Left kidney (tissue), 2 donors: ENCODE results near the gene MRPL12. TPM values are rescaled to one million over a fixed set of nuclear protein-coding genes. Genes with fewer than 3 reads are reported as not detected.

ENCODE experiments used
- DNase-seq: peaks from one replicate; pipeline ENCODE4 v3.0.0-alpha.2; 2013
- polyA plus RNA-seq: library from polyadenylated mRNA; unstranded; fragments of 120-200 nt; gene quantifications from one replicate; pipeline ENCODE4 v1.2.1, GENCODE V29; 2013; ENCODE audit not compliant: insufficient read length

MRPL12 gene
- polyA plus RNA-seq, 1 donor: 34.1 TPM

DNA sequence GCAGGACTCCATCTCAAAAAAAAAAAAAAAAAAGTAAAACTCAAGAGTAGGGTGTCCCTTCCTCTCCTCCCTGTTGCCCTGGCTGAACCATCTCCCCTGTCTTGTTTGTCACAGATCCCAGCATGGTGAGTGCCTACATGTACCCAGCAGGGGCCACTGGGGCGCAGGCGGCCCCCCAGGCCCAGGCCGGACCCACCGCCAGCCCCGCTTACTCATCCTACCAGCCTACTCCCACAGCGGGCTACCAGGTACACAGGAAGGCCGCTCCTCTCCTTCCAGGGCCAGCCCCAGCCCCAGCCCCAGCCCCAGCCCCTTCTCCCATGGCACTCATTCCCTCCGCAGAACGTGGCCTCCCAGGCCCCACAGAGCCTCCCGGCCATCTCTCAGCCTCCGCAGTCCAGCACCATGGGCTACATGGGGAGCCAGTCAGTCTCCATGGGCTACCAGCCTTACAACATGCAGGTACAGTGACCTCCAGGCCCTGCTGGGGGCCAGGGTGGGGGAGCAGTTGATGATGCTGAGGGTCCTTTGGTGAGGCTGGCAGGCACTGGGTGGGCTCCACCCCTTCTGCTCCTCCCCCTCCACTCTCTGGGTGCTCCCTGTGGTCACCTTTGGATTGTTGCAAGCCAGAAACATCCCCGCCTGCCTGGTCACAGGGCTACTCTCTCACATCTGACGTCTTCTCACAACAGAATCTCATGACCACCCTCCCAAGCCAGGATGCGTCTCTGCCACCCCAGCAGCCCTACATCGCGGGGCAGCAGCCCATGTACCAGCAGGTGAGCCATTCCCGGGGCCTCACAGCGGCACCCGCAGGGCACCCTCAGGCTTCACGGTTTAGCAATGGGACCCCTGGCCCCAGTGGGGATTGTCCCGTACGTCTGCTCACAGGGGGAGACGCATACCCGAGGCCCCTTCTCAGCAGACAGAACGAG, 2.5 kb upstream of the MRPL12 start:
- no peak for DNase-seq

DNA sequence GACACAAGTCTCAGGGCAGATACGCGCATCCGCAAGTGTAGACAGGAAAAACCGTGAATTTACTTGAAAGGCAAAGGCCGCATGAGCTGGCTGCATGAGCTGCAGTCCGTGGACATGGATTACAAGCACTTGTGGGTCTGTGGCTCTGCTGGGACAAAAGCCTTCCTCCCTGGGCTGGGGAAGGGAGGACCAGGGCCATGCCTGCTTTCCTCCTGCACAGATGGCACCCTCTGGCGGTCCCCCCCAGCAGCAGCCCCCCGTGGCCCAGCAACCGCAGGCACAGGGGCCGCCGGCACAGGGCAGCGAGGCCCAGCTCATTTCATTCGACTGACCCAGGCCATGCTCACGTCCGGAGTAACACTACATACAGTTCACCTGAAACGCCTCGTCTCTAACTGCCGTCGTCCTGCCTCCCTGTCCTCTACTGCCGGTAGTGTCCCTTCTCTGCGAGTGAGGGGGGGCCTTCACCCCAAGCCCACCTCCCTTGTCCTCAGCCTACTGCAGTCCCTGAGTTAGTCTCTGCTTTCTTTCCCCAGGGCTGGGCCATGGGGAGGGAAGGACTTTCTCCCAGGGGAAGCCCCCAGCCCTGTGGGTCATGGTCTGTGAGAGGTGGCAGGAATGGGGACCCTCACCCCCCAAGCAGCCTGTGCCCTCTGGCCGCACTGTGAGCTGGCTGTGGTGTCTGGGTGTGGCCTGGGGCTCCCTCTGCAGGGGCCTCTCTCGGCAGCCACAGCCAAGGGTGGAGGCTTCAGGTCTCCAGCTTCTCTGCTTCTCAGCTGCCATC, 1.7 kb upstream of the MRPL12 start:
- DNase-seq: no peak

DNA sequence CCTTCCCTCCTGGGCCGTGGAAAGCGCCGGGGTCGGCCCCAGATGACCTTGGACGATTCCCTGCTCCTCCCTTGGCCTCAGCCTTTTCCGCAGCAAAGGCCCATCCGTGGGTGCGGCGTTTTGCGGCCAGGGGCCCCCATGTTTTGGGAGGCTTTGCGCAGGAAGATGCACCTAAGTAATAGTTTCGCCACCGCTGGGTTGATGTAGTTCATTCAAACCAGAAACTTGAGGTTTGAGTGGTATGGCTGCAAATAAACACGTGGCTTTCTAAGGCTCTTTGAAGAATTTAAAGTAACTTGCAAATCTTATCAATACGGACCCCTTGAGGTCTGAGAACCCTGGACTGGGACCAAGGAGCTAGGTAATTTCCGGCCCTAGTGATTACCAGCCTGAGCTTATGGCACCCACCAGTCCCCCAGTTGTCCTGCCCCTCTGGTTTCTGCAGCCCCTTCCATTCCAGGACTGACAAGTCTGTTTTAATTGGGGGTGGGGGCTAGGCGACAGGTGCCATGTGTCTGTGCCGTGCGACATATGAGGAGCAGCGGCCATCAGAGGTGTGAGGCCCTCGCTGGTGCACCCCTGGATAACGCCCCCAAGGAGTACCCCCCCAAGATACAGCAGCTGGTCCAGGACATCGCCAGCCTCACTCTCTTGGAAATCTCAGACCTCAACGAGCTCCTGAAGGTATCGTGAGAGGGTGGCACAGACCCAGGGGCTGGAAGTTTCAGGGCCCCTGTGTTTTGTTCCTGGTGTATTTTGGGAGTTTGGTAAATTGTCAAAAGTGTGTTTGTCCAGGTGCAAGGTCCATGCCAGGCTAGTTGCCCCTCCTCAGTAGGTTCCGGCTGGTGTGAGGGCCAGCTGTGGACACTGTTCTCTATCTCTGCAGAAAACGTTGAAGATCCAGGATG, 834 bp downstream of the MRPL12 start:
- DNase-seq: no peak

DNA sequence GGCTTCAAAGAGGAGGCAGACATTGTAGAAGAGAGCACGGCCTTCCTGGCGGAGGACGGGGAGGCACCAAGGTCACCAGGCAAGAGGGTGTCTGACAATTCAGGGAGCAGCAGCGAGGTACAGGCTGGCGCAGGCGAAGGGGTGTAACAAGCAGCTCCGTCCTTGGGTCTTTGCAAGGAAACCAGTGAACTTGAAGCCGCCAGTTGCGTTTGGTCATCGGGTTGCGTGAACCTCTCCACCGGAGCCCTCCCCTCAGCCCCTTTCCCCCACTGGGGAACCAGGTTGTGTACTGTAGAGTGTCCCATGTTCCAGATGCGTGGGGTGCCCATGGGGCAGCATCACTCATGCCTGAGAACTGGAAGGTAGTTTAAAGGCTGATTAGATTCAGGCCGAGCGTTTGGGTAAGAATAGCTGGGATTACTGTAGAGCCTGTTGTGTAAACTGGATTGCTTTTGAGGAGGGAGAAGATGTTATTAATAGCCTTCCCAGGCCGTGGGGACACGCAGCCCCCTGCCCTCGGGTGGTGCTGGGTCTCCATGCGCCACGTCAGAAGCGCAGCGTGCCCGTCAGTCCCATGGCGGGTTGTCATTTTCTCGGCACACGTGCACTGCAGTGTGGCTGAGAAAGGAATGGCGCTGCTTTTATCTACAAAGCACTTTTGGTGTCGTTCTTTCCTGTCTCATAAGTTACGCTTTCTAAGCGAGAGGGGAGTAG, 2.5 kb downstream of the MRPL12 start:
- no peak for DNase-seq

DNA sequence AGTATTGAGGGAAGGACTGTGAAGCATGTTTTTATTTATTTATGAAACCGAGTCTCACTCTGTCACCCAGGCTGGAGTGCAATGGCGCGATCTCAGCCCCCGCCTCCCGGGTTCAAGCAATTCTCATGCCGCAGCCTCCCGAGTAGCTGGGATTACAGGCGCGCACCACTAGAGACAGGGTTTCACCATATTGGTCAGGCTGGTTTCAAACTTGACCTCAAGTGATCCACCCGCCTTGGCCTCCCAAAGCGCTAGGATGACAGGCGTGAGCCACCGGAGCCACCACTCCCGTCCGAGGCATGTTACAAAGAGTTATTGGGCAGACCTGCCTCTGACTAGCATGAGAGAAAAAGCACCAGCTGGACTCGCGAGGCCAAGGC, 3.1 kb downstream of the MRPL12 start:
- DNase-seq: no peak

DNA sequence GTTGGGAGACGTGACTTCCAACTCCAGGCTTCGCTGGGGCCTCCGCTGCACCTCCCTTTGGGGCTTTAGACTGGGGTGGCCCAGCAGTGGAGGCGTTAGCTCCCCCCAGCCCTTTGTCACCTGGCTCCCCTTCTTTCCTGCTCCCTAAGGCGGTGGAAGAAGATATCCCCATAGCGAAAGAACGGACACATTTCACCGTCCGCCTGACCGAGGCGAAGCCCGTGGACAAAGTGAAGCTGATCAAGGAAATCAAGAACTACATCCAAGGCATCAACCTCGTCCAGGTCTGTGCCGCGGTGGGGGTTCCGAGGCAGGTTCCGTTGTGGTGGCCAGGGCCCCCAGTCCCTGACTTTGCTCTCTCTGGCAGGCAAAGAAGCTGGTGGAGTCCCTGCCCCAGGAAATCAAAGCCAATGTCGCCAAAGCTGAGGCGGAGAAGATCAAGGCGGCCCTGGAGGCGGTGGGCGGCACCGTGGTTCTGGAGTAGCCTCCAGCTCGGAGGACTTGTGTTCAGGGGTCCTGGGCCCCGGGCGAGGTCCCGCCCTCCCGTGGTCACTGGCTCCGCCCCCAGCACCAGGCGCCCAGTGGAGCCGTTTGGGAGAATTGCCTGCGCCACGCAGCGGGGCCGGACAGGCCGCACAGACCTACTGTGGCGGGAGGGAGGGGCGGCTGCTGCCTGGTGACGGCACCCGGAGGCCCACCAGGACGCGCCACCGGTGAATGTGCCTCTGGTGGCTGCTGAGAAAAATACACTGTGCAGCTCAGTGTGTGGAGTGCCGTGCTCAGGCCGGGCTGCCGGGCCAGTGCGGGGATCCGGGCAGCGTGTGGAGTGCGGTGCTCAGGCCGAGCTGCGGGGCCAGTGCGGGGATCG, 3.8 kb downstream of the MRPL12 start:
- no peak for DNase-seq

DNA sequence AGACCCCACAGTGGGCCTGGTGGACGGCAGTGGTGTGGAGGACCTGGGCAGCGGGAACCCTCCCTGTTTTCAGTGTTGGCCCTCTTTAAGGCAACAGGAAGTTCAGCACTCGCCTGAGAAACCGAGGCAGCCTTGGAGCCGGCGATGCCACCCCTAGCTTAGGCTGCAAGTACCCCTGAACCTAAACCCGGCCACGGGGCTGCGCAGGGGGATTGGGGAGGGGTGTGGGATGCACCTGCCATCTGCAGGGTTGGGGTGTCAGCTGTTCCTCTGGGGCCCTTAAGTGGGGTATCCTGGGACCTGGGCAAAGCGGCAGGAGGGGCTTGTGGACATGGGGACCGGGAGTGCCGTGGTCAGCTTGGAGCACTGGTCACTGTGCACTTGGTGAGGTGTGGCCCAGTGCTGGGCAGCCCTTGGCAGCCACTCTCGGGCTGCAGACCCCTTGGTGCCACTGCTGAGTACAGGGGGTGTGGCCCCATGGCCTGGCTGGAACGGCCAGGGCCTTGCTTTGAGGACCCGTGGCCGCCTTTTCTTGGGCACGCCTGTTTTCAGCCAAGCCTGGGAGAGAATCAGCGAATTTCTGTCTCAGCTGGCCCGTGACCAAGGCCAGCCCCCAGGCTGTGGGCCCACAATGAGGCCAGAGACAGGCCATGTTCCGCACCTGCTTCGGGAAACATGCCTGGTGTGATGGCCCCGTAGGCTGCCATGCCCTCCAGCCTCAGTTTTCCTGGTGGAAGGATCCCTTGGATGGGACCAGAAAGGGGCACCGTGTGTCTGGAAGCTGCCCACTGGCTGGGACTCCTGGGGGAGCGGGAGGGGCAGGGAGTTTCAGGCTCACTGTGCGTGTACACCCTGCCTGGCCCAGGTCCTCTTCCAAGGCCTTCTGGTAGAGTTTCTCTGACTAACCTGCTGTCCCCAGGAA, 4.8 kb downstream of the MRPL12 start:
- no peak for DNase-seq

DNA sequence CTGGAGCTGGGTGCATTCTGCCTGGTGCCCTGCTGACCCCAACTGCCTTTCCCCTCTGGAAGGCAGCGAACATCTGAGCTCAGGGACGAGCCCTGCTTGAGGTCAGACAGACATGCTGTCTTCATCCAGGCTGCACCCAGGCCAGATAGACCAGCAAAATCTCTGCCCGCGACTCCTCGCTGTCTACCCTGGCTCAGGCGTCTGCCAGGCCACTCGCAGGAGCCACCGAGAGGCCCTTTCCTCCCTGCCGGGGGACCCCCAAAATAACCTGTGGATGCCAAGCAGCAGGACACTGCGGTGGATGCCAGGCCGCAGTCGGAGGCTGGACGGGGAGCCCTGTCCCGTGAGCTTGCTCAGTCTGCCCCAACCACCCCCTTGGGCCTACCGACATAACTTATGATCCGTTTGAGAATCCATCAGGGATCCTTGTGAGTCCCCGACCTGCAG, 5.6 kb downstream of the MRPL12 start:
- no peak for DNase-seq

DNA sequence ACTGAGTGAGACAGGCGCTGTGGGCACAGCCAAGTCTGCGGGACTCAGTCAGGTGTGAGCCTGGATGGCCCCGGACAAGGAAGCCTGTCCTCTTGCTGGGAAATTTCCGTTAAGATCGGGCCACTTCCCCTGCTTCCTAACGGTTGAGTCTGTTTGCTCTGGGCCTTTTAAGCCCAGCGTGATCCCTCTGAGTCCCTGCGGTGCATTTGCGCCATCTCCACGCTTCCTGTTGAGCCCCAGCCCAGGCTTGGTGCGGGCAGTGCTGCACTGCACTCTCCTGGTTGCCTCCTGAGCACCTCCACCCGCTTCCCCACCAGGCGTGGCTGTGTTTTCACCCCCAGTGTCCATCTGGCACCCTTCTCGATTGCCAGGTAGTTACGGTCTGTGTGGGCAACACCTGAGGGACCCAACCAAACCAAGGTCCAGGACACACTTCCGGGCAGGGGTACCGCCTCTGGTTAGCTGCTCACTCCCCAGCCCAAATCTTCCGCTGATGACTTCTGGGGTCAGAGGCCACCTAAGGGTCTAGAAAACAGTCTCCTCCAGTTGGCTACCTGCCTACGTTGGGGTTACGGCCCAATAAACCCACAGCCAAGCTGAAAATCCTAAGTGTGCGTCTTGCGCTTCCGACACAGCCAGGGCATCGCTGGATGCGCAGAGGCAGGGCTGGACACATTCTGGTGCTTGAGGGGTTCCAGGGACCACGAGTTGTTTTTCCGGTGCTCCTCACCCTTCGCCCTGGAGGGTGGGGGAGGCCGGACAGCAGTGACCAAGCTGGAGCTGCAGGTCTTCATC, 7.5 kb downstream of the MRPL12 start:
- DNase-seq: no peak

DNA sequence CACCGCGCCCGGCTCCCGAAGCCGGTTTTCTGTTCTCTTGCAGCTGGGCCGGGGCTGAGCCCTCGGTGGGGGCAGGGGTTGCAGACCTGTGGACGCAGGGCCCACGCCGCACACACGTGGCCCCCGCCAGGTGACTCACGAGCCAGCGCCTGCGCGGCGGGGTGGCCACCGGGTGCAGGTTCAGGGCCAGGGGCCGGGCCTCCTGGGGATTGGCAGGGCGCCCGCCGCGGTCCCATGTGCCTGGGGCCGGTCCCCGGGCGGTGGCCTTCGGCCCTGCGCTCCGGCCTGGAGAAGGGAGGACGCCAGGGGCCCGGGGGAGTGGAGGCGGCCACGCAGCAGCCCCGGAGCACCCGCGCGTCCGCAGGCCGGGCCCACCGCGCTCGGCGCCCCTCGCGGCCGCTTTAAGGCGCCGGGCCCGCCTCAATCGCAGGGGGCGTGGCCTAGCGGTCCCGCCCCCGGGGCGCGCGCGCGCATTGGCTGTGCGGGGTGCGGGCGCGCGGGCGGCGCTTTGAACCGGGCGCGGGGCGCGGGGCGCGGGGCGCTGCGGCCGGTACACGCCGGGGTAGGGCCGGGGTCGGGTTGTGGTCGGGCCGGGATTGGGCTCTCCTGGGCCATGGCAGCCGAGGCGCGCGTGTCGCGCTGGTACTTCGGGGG, 8.8 kb downstream of the MRPL12 start, which contains the start of gene SLC25A10:
Gene SLC25A10 (plus strand): TSS at position 471 of the 654 bp plus-strand sequence. CDS start 143 bp downstream, at position 614.
- DNase-seq: peak; percentile 66

DNA sequence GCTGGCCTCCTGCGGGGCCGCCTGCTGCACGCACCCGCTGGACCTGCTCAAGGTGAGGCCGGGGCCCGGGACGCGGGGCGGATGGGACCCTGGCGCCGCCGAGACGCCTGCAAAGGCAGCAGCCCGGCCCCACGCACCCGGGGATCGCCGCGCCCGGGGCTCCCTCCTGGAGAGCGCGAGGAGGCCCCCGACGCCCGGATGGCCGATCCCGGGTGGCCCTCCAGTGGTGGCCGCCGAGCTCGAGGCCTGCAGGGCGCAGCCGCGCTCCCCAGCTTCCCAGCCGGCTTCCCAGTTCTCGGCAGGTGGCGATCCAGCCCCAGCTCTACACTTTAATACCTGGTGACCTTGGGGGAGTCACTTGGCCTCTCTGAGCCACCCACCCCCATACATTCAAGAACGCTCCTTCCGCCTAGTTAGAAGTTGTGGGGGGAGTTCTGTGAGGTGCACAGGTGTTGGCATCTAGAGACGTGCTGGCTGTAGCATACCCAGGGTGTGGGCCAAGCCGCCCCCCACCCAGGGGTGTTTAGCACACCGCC, 9.4 kb downstream of the MRPL12 start:
- DNase-seq: no peak

DNA sequence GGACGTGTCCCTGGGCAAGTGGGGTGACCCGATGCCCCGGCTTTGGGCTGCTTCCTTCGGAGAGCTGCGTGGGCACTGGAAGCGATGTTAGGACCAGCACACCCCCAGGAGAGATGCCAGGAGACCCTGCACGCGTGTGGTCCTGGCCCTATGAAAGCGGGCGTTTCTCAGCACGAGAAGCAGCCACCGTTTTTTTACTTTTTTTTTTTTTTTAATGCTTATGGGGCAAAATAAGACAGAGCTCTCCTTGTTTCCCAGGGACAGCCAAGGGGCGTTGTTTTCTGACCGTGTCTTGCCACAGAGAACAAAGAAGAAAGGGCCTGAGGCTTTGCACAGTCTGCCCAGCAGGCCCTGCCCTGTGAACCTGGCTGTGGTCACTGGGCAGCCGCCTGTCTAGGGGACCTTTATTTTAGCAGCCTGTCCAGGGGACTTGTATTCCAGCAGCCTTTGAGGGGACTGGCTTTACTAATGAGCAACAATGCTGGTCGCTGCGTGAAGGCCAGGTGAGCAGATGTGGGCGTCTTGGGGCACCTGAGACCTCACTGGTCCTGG, 9.9 kb downstream of the MRPL12 start:
- DNase-seq: no peak

DNA sequence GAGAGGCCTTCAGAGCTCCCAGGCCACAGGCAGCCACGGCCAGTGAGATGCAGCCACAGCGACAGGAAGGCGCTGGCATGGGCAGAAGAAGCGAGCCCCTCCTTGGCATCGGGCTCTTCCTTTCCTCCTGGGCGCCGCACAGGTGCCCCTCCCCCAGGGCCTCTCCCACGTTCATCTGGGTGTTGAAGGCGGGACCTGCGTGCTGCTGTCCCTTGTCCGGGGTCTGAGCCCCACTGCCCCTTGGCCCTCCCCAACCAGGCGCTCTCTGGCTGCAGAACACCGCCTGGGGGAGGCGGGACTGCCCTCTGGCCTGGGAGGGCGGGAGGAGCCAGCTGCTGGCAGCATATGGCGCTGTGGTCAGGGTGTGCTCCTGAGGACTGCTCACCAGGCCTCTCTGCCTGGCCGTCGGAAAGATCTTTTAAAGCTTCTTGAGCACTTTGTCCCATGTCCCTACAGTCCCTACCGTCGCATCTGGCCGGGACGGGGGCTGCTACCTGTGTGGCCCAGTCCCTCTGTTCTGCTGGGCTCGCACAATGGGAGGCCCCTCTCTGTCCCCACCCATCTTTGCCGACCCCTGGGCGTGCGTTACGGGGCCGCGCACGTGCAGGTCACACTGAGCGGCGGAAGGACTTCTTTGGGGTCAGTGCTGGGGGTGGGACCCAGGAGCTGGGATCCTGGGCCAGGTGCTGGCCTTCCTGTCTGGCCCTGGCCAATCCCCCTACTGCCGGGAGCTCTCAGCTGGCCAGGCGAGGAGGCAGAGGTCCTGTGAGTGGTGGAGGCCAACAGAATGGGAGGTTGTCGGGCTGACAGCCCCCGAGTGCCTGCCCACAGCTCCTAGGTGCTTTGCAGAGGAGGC, 10.6 kb downstream of the MRPL12 start:
- no peak for DNase-seq

DNA sequence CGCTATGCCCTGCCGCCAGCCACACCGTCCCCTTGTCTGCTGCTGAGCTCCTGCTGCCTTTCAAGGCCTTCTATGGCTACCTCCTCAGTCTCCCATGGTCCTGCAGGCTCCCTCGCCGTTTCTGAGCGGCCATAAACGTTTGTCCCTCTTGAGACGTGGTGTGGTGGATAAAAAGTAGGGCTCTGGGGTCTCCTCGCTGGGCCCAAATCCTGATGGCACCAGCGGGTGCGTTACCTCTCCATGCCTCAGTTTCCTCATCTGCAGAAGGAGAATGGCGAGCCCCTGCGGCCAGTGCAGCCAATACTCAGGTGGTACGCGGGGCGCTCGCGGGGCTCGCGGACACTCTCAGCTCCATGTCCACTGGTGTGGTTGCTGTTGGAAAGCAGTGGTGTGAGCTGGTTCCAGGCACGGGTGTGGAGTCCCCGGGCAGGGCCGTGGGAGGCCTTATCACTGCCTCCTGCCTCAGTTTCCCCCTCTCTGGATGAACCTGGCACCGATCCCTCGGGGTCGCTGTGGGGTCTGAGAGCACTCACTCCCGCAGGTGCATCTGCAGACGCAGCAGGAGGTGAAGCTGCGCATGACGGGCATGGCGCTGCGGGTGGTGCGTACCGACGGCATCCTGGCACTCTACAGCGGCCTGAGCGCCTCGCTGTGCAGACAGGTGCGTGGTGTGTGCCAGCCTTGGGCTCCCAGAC, 11.4 kb downstream of the MRPL12 start:
- no peak for DNase-seq

DNA sequence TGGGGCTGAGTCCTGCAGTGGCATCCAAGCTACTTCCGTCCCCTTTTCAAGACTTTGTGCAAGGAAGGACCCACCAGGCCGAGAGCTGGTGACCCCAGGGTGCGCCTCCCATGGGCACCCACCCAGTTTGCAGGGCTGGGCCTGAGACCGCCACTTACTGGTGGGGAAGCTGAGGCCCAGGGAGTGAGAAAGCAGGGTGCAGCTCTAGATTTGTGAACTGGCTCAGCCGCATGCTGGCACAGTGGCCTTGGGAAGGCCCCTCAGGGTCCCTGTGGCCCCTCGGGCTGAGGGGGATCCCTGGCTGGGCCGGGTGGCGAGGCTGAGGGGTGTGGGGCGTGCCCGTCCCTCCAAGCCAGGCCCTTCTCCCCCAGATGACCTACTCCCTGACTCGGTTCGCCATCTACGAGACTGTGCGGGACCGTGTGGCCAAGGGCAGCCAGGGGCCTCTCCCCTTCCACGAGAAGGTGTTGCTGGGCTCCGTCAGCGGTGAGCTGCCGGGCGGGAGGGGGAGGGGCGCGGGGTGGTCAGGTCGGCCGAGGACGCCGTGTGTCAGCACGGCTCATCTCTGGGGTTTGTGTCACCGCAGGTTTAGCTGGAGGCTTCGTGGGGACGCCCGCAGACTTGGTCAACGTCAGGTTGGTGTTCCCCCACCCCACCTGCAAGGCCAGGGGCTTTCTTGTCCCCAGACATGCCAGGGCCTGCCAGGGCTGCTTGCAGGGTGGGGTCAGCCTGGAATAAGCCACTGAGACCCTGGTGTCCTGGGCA, 12.1 kb downstream of the MRPL12 start:
- no peak for DNase-seq
